NCI-H345 (cell line): ENCODE results near the gene MXD4.

Experiments
- DNase-seq: peaks from one replicate; lab custom pipeline; 2025; lab: John Stamatoyannopoulos, UW

Gene MXD4

DNA sequence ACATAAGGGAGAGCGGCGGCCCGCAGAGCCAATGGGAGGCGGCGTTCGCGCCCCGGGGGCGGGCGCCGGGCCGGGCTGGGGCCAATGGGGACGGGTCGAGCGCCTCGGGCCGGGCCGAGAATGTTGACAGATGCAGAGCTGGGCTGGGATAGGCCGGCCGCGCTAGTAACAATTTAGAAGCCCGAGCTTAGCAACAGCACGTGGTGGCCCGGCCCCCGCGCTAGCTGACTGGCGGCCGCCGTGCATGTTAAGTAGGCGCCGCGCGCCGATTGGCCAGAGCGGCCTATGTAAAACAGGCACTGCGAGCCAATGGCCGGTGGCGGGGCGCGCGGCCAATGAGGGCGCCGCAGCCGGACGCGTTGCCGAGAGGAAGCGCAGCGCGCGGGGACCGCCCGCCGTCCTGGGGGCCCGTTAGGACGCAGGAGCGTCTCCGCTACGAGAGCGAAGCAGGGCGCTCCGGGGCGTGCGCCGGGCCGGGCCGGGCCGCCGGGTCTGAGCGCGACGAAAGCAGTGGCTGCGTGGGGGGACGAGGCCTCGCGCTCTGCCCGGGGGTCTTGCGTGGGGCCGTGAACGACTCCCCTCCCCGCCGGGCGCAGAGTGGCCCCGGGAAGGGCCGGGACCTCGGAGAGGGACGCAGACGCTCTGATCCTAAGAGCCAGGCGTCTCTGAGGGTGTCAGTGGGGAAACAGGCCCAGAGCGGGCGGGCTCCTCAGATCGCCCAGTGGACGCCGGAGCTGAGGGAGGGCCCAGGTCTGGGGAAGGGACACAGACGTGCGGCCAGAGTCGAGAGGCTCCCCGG lies 435 bp upstream of the MXD4 start:
- peak; percentile 96 for DNase-seq

- peak; percentile 4 for DNase-seq
Measured at GRCh38 chr4:2261110-2261852, 628 bp downstream of the MXD4 start.

DNA sequence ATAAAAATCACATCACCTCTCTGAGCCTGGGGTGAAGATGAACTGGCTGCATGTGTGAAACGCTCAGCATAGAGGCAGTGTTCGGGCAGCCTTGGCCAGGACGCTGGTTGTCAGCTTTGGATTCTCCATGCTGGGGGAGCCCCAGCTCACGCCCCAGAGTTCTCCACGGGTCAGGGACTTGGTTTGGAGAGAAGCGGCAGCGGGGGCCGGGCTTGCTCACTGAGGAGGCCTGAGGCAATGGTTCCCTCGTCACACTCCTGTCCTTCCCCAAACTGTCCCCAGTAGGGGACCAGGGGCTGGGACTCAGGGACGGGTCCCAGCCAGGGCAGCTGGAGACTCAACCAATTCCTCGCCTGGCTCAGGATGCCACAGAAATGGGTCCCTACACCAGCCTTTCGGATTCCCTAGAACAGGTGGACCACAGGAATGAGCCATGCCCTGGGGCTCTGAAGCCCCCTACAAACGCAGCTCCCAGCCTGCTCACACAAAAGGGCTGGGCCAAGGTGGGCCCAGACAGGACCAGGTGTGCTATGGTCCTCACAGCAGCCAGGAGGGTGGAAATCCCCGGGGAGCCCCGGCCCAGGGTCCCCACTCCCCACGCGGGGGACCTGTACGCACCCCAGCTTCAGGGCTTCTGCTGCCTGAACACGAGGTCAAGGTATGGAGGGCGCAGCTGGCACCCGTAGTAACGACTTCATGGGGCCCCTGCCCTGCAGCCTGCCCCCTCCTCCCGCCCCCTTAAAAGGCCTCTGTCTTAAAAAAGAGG lies 1.4 kb downstream of the MXD4 start:
- no peak for DNase-seq

DNA sequence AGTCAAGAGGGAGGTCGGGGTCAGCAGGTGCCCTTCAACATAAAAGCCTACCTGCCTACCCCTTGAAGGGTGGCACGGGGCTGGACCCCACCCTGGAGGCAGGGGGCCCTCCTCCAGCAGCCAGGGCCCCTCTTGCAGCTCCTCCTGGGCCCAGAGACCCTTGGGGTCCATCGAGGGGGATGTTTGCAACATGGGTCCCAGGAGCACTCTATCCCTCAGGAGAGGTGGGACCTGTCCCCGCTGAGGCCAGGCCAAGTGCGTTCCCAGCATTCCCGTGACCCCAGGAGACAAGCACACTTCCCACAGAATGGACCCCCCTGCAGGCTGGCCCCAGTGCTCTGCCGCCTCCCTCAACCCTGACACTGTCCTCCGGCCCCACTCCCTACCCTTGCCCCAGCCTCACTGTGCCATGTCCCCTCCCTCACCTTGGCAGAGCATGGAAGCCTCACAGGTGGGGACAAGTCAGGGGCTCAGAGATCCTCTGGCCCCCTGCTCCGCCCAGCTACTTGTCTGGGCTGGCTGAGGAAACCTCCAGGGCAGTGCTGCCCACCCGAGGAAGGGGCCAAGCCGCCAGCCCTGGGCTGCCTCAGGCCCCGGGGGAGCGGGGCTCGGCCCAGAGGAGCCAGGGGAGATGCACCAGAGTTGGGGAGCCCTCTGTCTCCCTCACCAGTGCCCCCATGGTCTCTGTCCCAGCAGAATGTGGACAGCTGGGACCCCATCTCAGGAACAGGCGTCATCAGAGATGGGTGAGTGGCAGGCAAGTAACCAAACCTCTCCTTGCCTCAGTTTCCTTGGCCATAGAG lies 2.2 kb downstream of the MXD4 start:
- no peak for DNase-seq

- DNase-seq: no peak
Measured at GRCh38 chr4:2259036-2259540, 2.8 kb downstream of the MXD4 start.

DNA sequence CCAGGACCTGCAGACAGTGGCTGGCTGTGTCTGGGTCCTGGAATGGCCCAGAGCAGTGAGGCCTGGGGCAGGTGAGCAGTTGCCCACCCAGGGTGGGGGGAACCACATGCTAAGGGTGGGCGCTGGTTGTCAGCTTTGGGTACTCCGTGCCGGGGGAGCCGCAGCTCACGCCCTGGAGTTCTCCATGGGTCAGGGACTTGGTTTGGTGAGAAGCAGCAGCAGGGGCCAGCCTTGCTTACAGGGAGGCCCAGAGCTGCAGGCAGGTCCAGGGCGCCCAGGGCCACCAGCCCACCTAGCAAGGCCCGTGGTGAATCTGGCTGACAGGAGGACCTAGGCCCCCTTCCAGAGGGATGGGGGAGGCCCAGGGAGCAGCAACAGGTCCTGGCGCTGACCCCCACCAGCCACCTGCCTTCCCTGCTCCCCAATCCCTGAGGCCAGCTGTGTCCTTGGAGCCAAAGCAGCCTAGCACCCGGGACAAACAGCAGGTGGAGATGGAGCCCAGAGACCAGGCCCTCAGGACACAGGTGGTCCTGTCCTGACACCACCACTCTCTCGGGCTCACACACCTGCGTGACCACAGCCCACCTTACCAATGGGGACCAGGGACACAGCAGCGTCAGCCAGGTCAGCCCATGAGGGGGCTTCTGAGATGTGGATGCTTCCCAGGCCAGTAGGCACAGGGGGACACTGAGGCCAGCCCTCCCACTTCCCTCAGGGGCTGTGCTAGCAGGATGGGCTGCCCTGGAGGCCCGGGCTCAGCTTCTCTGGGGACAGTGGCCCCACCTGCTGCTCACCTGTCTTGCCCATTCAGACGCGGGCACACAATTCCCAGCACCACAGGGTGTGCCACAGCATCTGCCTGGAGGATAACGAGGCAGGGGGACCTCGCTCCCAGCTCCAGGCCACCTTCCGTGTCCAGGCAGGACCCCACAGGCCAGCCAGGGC lies 3.5 kb downstream of the MXD4 start:
- DNase-seq: no peak

- DNase-seq: no peak
Measured at GRCh38 chr4:2257361-2258081, 4.4 kb downstream of the MXD4 start.

DNA sequence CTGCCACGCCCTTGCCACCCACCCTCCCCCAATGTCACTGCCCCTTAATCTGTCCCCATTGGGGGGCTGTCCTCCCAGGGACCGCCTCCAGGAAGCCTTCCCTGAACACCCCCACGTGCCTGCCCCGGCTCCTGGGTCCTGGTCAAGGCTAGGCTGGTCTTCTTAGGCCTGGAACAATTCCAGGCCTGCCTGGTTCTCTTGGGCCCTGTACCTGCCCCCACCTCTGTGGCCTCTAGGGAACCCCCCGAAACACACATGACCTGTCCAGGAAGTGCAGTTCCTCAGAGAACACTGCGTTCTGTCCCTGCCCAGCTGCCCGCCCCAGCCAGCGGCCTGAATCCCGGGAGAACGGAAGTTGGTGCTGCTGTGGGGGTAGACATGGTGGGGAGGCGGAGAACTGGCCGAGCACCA lies 5.1 kb downstream of the MXD4 start:
- DNase-seq: no peak

DNA sequence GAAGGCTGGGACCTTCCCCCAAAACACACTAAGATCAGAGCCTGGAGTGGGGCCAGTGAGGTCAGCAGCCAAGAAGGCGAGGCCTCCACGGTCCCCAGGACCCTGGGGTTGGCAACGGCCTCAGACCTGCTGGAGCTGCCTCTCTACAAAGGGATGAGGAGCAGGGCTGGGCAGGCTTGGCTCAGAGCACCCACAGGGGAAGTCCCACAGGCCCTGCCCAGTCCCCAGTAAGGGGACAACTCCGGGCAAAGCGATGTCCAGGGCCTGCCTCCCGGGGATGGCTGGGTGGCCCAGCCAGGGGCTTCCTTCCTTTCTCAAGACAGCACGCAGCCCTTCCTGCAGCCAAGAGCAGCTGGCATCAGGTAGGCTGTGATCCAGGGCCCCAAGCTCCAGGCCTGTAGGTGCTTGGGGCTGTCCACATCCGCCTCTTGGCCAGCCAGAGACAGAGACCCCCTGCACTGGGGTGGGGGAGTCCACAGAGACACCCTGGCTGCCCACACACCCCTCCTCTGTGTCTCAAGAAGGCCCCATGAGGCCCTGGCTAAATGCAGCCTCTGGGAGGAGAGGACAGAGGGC lies 5.7 kb downstream of the MXD4 start:
- DNase-seq: no peak

- no peak for DNase-seq
Measured at GRCh38 chr4:2255501-2256155, 6.3 kb downstream of the MXD4 start.

DNA sequence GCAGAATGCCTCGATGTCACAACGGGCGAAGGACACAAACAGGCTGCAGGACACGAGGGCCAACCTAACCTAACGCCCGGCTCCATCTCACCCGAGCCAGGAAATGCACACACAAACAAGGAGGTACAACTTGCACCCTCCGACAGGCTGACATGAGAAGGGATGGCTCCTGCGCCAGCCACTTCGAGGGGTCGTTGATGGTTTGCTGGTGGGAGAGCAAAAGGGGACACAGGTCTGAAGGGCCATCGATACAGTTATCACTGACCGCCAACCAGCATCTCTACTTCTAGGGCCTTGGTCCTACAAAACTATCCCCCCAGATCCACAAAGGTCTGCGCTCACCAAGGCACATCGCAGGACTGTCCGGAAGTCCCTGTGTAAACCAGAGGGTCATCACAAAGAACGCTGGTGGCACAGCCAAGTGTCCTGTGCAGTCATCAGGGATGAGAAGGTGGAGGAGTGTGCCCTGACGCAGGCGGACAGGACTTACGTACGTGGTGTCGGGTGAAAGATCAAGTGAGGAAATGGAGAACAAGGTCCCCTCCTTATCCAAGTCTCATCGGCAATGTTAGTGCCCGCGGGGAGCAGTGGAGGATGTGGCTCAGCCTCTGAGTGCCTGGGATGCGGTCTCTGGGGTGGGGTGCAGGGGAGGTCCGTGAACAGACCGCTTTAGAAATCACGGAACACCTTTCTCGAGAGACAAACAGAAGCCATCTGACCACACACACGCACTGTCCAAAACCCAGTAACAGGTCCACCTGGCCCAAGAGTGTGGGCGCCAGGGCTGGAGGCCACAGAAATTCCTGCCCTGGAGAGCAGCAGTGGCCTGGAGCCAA lies 7.0 kb downstream of the MXD4 start:
- DNase-seq: no peak

DNA sequence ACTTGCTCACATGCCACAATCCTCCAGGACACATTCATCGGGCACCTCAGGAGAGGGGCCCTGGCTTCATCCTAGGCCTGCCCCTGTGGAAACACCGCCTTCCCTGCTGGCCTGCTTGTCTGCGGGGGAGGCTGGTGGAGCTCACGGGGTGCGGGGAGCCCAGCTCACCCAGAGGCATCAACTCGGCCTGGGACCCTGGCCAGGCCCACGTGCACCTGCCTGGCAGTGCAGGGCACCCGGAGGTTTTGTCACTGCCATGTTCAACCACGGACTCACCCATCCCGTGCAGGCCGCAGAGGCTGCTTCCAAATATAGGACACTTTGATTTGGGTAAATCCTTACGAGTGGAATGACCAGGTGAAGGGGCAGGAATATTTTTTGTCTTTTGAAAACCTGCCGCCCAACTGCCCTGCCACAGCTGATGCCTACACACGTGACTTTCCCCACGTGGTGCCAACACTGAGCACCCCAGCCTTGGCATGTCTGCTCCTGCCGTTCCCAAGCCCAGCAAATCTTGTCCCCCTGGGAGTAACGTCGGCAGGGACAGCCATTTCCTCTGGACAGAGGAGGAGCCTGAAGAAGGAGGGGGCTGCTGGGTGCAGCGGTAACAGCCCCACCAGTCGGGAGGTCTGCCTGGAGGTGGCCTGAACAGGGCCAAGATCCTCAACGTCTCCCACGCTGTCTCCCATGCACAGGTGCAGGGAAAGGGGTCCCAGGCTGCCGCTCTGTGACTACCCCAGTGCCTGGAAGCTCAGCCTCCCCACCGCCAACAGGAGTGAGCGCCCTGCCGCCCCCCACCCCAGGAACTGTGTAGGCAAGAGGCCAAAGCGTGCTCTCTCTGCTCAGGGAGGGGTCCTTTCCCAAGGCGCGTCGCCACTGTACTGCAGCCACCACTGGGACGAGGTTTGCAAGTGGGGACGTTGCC lies 8.5 kb downstream of the MXD4 start:
- no peak for DNase-seq

GRCh38 chr4:2252530-2253091 lies 9.3 kb downstream of the MXD4 start:
- no peak for DNase-seq

DNA sequence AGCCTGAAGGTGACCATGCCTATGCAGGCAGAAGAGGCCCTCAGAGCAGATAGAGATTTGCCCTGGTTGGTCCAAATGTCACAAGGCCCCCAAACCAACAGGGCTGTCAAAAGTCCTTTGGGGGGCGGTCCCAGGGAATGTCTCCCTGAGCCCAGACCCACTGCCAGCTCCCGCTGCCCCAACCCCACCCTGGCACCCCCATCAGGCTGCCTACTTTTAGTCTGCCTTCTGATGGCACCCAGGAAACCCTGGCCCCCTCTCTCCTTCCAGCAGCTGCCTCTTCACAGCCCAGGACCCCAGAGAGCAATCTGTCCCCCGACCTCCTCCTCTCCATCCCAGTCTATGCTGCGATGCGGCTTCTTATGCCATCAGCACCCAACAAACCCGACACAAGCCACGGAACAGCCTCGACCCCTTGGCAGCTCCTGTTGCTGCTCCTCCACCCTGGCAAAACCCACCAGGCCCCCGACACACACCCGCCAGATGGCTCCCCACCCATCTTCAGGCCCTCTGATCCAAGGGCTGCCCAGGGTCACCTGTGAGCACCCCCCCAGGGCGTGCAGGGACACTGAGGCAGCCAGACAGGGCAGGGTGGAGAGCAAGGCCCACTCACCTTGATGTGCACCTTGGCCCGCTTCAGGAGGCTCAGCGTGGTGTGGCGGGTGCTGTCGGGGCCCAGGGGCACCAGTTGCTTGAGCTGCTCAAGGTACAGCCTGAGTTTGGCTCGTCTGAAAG lies 9.9 kb downstream of the MXD4 start:
- no peak for DNase-seq

DNA sequence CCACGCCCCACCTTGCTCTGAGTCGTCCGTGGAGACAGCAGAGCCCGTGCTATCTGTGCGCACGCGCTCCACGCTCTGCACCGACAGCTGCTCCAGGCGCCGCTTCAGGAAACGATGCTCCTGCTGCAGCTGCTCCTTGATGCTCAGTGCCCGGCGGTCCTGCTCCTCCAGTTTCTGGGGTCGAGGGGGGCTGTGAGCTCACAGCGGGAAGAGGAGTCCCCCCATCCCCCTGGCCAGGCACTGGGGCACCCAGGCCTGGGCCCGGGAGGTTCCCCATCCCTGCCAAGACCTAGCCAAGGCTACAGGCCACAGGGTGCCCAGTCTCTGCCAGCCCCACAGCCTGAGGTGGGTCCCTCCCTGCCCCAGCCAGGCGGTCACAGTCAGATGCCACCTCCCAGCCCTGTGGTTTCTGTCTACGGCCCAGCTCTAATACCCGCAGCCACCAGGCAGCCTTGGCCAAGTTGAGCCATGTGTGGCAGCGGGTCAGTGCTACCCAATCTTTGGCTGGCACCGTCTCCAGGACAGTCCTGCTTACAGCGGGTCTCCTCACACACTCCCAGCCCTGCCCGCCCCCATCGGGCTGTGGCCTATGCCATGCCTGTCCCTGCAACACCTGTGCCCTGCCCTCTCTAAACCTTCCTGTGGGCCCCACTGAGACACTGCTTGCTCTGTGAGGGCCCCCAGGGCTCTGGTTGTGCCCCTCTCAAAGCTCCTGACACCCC lies 10.7 kb downstream of the MXD4 start:
- no peak for DNase-seq
